GM13977 (cell line): Measurements from ENCODE around the gene LSM7.
A peak's percentile ranks its signal among the peaks of the same experiment; 100 is the strongest.
"Not testable (repeated sequence)": the region's sequence is repeated elsewhere in the genome, so short reads cannot be mapped to it uniquely, and the experiment has no call there.

ENCODE experiments used
- DNase-seq: peaks from one replicate; pipeline ENCODE4 v3.0.0; 2012; ENCODE audit warnings: low spot score
- CTCF ChIP-seq: IDR thresholded peaks from 2 replicates; pipeline ENCODE4 v1.5.1; 2012; ENCODE audit warnings: mild to moderate bottlenecking, control low read depth; ENCODE audit not compliant: insufficient read depth; ENCODE audit errors: extremely low read depth, missing control alignments
- in situ Hi-C: fragments of 300-500 bp; cut with MboI; formaldehyde crosslinking; loops from one replicate; pipeline ENCODE4 v1.12.0; 2022; ENCODE audit warnings: low sequenced_read_pairs, low pct_unique_long_range_greater_than_20kb, mixed read lengths, inconsistent platforms; ENCODE audit not compliant: unreplicated experiment

LSM7 gene

GRCh38 chr19:2354670-2355069, 26.3 kb upstream of the LSM7 start:
- DNase-seq, result no peak
- TF ChIP-seq CTCF, result no peak
- in situ Hi-C loops, result no loop called here

GRCh38 chr19:2353887-2354592, 25.7 kb upstream of the LSM7 start:
- in situ Hi-C loops, result no loop called here
- peak; percentile 6 for TF ChIP-seq CTCF
- DNase-seq, result no peak

GRCh38 chr19:2353159-2353886, 24.9 kb upstream of the LSM7 start:
- in situ Hi-C loops, result no loop called here
- no peak for TF ChIP-seq CTCF
- no peak for DNase-seq

GRCh38 chr19:2352121-2352520, 23.7 kb upstream of the LSM7 start:
- TF ChIP-seq CTCF, result no peak
- in situ Hi-C loops, result no loop called here
- no peak for DNase-seq

GRCh38 chr19:2351591-2351990, 23.2 kb upstream of the LSM7 start:
- no peak for TF ChIP-seq CTCF

GRCh38 chr19:2350656-2351055, 22.3 kb upstream of the LSM7 start:
- no peak for DNase-seq
- in situ Hi-C loops, result no loop called here

More at GRCh38 chr19:2351591-2351990, 23.2 kb upstream of the LSM7 start:
- DNase-seq, result no peak
- in situ Hi-C loops, result no loop called here

GRCh38 chr19:2349818-2350217, 21.4 kb upstream of the LSM7 start:
- in situ Hi-C loops, DNase-seq: not testable (repeated sequence)

More at GRCh38 chr19:2350656-2351055, 22.3 kb upstream of the LSM7 start:
- TF ChIP-seq CTCF, result no peak
